SK-N-SH (cell line): Measurements from ENCODE around the gene STIM1. TPM values are rescaled to one million over a fixed set of nuclear protein-coding genes. Genes with fewer than 3 reads are reported as not detected.
A peak's percentile ranks its signal among the peaks of the same experiment; 100 is the strongest.

ENCODE experiments used
- CTCF ChIA-PET: fragments of 300-600, 350-600 bp; formaldehyde crosslinking; extraction: SDS; loops from one replicate; lab custom pipeline; 2021; lab: Yijun Ruan, JAX
- POLR2A ChIA-PET: fragments of 350-600 bp; sonication (Branson Sonifier 250); formaldehyde crosslinking; extraction: SDS; loops from one replicate; lab custom pipeline; 2020; ENCODE audit warnings: antibody characterized with exemption, inconsistent platforms; lab: Yijun Ruan, JAX
- DNase-seq: peaks from one replicate; pipeline ENCODE4 v3.0.0; 2012
- H2AFZ ChIP-seq: fragments of 200-600 bp; sonication (generic); 2 replicates; pipeline ENCODE4 v1.8.1; 2016; ENCODE audit warnings: antibody characterized with exemption, mild to moderate bottlenecking, low read depth
- H3F3A ChIP-seq: fragments of 200-600 bp; sonication (generic); replicated peaks from 2 replicates; pipeline ENCODE3; 2016; ENCODE audit warnings: antibody characterized with exemption, mild to moderate bottlenecking; ENCODE audit not compliant: insufficient read depth
- H3K27ac ChIP-seq, 2 experiments: fragments of 200-500 bp in 1 of 2; fragments of 200-600 bp in 1 of 2; sonication (Bioruptor generic) in 1 of 2; sonication (generic), shearing (Covaris generic) in 1 of 2; 2 replicates each; pipeline versions ENCODE4 v1.5.1 to v1.6.1; 2014 to 2016; ENCODE audit warnings: low read depth in 2 of 2, inconsistent platforms in 1 of 2, low read length in 1 of 2, mild to moderate bottlenecking in 1 of 2, mixed read lengths in 1 of 2
- H3K27me3 ChIP-seq: fragments of 200-600 bp; sonication (generic), shearing (Covaris generic); 2 replicates; pipeline ENCODE4 v1.6.1; 2016; ENCODE audit warnings: mixed run types; ENCODE audit not compliant: insufficient read depth
- H3K36me3 ChIP-seq, 2 experiments: fragments of 200-500 bp in 1 of 2; fragments of 200-600 bp in 1 of 2; sonication (Bioruptor generic) in 1 of 2; sonication (generic) in 1 of 2; replicated peaks in 1 of 2; 2 replicates each; pipeline versions ENCODE3 to v1.5.1; 2014 to 2016; ENCODE audit warnings: low read length in 1 of 2, mild to moderate bottlenecking in 1 of 2; ENCODE audit not compliant: insufficient read depth in 2 of 2, control insufficient read depth in 1 of 2
- H3K4me1 ChIP-seq, 2 experiments: fragments of 200-500 bp in 1 of 2; fragments of 200-600 bp in 1 of 2; sonication (Bioruptor generic) in 1 of 2; sonication (generic), shearing (Covaris generic) in 1 of 2; 2 replicates each; pipeline versions ENCODE4 v1.5.1 to v1.6.1; 2014 to 2016; ENCODE audit warnings: low read depth in 1 of 2, low read length in 1 of 2, mixed run types in 1 of 2; ENCODE audit not compliant: insufficient read depth in 2 of 2, control insufficient read depth in 1 of 2
- H3K4me2 ChIP-seq: fragments of 200-600 bp; sonication (generic), shearing (Covaris generic); 2 replicates; pipeline ENCODE4 v1.6.1; 2017; ENCODE audit warnings: mixed run types
- H3K4me3 ChIP-seq, 2 experiments: fragments of 200-500 bp in 1 of 2; fragments of 200-600 bp in 1 of 2; sonication (Bioruptor generic) in 1 of 2; sonication (generic), shearing (Covaris generic) in 1 of 2; 2 replicates each; pipeline versions ENCODE4 v1.5.1 to v1.8.1; 2014 to 2016; ENCODE audit warnings: low read depth in 2 of 2, inconsistent platforms in 1 of 2, low read length in 1 of 2, mild to moderate bottlenecking in 1 of 2, mixed read lengths in 1 of 2, moderate library complexity in 1 of 2
- H3K79me2 ChIP-seq: fragments of 200-600 bp; sonication (generic); 2 replicates; pipeline ENCODE4 v1.8.1; 2017; ENCODE audit warnings: mild to moderate bottlenecking; ENCODE audit not compliant: insufficient read depth
- H3K9ac ChIP-seq: fragments of 200-600 bp; sonication (generic); 2 replicates; pipeline ENCODE4 v1.6.1; 2017; ENCODE audit warnings: mixed run types
- H3K9me2 ChIP-seq: fragments of 200-600 bp; sonication (generic); 2 replicates; pipeline ENCODE4 v1.6.1; 2017; ENCODE audit warnings: mixed run types
- H3K9me3 ChIP-seq: fragments of 200-600 bp; sonication (generic); 2 replicates; pipeline ENCODE4 v1.6.1; 2017; ENCODE audit warnings: mixed run types, mild to moderate bottlenecking, moderate library complexity
- H4K20me1 ChIP-seq: fragments of 200-600 bp; sonication (generic); 2 replicates; pipeline ENCODE4 v1.6.1; 2017; ENCODE audit warnings: mild to moderate bottlenecking, mixed run types; ENCODE audit not compliant: insufficient read depth
- CTCF ChIP-seq: fragments of 200-600 bp; sonication (generic); IDR thresholded peaks from 2 replicates; pipeline ENCODE4 v1.6.1; 2017; ENCODE audit warnings: antibody characterized with exemption, mild to moderate bottlenecking, moderate library complexity
- FOXM1 ChIP-seq: IDR thresholded peaks from 2 replicates; pipeline ENCODE4 v1.4.0; 2012; ENCODE audit warnings: low read depth, mild to moderate bottlenecking
- POLR2AphosphoS5 ChIP-seq: IDR thresholded peaks from 2 replicates; pipeline ENCODE4 v1.6.1; 2012; ENCODE audit warnings: low read depth, low read length
- RXRA ChIP-seq: IDR thresholded peaks from 2 replicates; pipeline ENCODE4 v1.4.0; 2012; ENCODE audit warnings: low read depth, mild to moderate bottlenecking, borderline replicate concordance
- TAF1 ChIP-seq: IDR thresholded peaks from 2 replicates; pipeline ENCODE4 v1.6.1; 2012; ENCODE audit warnings: low read depth, mild to moderate bottlenecking, low read length, moderate library complexity, borderline replicate concordance
- USF2 ChIP-seq: fragments of 150-350 bp; IDR thresholded peaks from 2 replicates; pipeline ENCODE4 v1.6.1; 2017; ENCODE audit warnings: antibody characterized with exemption, low read length, low read depth, borderline replicate concordance
- WGBS: methylation state at CpG from one replicate; pipeline ENCODE4 v1.1.6; 2017; ENCODE audit warnings: low lambda C conversion rate; 5-methylcytosine and 5-hydroxymethylcytosine counted together
- polyA plus RNA-seq, 3 experiments: library from polyadenylated mRNA; depleted of rRNA; stranded (reverse); fragments of >200 nt; gene quantifications; 2 replicates each; pipeline ENCODE4 v1.2.3, GENCODE V29; 2012

STIM1 gene
- polyA plus RNA-seq, 1 of the 3 experiments (the other 2 are of a cell fraction): 29.5 TPM

GRCh38 chr11:3824714-3825472 lies 30.6 kb upstream of the STIM1 start:
- DNase-seq: peak; percentile 58
- Histone ChIP-seq H3K4me2 (no peak overlapping the region), H4K20me1 (peaks cover 17% of the 10 kb centered on the region; the same call in 1 of the 2 replicates), H3F3A (peaks cover 16% of the 10 kb centered on the region), H3K27me3 (no peaks in the 10 kb centered on the region), H3K9me3 (no peaks in the 10 kb centered on the region), H3K79me2 (peaks cover 13% of the 10 kb centered on the region), H3K4me1 (no peaks in the 10 kb centered on the region), H3K36me3 (peaks cover 4 to 20% of the 10 kb centered on the region in 2 experiments), H2AFZ (no peak overlapping the region), H3K9me2 (no peaks in the 10 kb centered on the region), H3K27ac (no peak overlapping the region), H3K9ac (no peak overlapping the region), H3K4me3 (no peak overlapping the region; a peak in 1 of 4 replicates)
- ChIA-PET POLR2A (no interaction called here), CTCF (interaction anchor here (0.6 to 2.8 kb wide), 3 partner anchors 13 to 248 kb away, joined by 3 to 10 read pairs (median 4); partner anchors contain the start of gene RHOG)
- WGBS: 91% methylated on average over 16 of the region's 18 CpGs
- TF ChIP-seq POLR2AphosphoS5: no peak
- no peak for TF ChIP-seq FOXM1
- TF ChIP-seq CTCF: peak; percentile 52
- no peak for TF ChIP-seq RXRA
- no peak for TF ChIP-seq TAF1

- peaks cover 23% of the 10 kb centered on the region; the same call in 1 of the 2 replicates for H4K20me1 ChIP-seq
- H3K4me3 ChIP-seq: no peak overlapping the region
- 86% methylated on average over 8 of the region's 8 CpGs for WGBS
- no peaks in the 10 kb centered on the region for H3K9me2 ChIP-seq
- H3K27me3 ChIP-seq: no peaks in the 10 kb centered on the region
- POLR2A ChIA-PET: no interaction called here
- no peak overlapping the region for H3K27ac ChIP-seq
- no peak overlapping the region for H3K4me2 ChIP-seq
- H3K36me3 ChIP-seq: peaks cover 10 to 22% of the 10 kb centered on the region in 2 experiments
- CTCF ChIA-PET: interaction anchor here (0.6 to 2.8 kb wide), 3 partner anchors 13 to 247 kb away, joined by 3 to 10 read pairs (median 4); partner anchors contain the start of gene RHOG
- H2AFZ ChIP-seq: no peak overlapping the region
- H3K4me1 ChIP-seq: no peaks in the 10 kb centered on the region
- DNase-seq: no peak
- H3K79me2 ChIP-seq: peaks cover 21% of the 10 kb centered on the region
- TF ChIP-seq POLR2AphosphoS5: peak; percentile 59; the same call in 1 of the 2 replicates
- TF ChIP-seq USF2: no peak
- TF ChIP-seq, all 33 proteins: peak for 1
- Histone ChIP-seq H3K9ac (no peak overlapping the region), H3K9me3 (no peaks in the 10 kb centered on the region), H3F3A (peaks cover 17% of the 10 kb centered on the region)
Measured at GRCh38 chr11:3825473-3826154, 29.9 kb upstream of the STIM1 start.
